Colonic mucosa (tissue), 4 donors: Measurements from ENCODE around the gene PBLD. TPM values are rescaled to one million over a fixed set of nuclear protein-coding genes. Genes with fewer than 3 reads are reported as not detected.

Experiments used
- DNase-seq: peaks from one replicate; pipeline ENCODE4 v3.0.0-alpha.2; 2020
- H3K27ac ChIP-seq: fragments of 200-600 bp; one replicate; pipeline ENCODE4 v1.8.0; 2021
- H3K27me3 ChIP-seq: fragments of 200-600 bp; one replicate; pipeline ENCODE4 v1.8.0; 2021
- H3K36me3 ChIP-seq: fragments of 200-600 bp; one replicate; pipeline ENCODE4 v1.8.0; 2021
- H3K4me1 ChIP-seq: fragments of 200-600 bp; one replicate; pipeline ENCODE4 v1.8.0; 2021; ENCODE audit warnings: mild to moderate bottlenecking
- H3K4me3 ChIP-seq: fragments of 200-600 bp; one replicate; pipeline ENCODE4 v1.8.0; 2021
- H3K9ac ChIP-seq, 2 donors: one replicate each; pipeline ENCODE4 v1.7.0; 2013; ENCODE audit warnings: control low read depth in 2 of 2, low read depth in 2 of 2, low read length in 2 of 2
- H3K9me3 ChIP-seq: fragments of 200-600 bp; one replicate; pipeline ENCODE4 v1.8.0; 2021
- intact Hi-C: fragments of 100-400 bp; cut with DNase I; formaldehyde crosslinking; loops from one replicate; pipeline ENCODE4 v1.14.1; 2022
- total RNA-seq, 2 donors: library from RNA; stranded (reverse); fragmentation: NEBNext Ultra II Directional in 1 of 2; extraction: Animal tissue kit (Norgen Biotek cat#: 25700) in 1 of 2; gene quantifications; one replicate each; pipeline ENCODE4 v1.2.1, GENCODE V29; 2021
- TF ChIP-seq, protein P1 (sequence below): fragments of 200-600 bp; IDR thresholded peaks from one replicate; pipeline ENCODE4 v1.8.0; 2022; ENCODE audit warnings: antibody characterized with exemption, mild to moderate bottlenecking
- donor health status: healthy.
- donor health status: DM: no; HTN: no; CAD: no.
- donor health status: DM: no; HTN: no; CAD: no.

The PBLD gene
- total RNA-seq, 2 donors from 2014 or later = 20.9 to 78.2 TPM

DNA sequence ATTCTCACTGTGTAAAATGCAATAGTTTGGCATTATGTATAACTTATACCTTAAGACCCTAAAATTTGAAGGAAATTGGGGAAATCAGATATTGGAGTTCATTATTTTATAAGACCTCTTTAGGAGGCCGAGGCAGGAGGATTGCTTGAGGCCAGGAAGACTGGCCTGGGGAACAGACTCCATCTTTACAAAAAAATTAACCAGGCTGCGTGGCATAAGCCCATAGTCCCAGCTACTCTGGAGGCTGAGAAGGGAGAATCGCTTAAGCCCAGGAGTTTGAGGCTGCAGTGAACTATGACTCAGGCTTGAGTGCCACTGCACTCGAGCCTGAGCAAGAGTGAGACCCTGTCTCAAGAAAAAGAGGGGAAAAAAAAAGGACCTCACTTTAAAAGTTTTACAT is 14.0 kb upstream of the PBLD start:
- Histone ChIP-seq H3K4me1 (no peaks in the 10 kb centered on the region), H3K9ac (no peak overlapping the region), H3K27ac (no peak overlapping the region), H3K9me3 (no peaks in the 10 kb centered on the region), H3K27me3 (no peaks in the 10 kb centered on the region), H3K4me3 (no peak overlapping the region), H3K36me3 (peaks cover 13% of the 10 kb centered on the region)
- DNase-seq = no peak
- TF ChIP-seq, protein P1, sequence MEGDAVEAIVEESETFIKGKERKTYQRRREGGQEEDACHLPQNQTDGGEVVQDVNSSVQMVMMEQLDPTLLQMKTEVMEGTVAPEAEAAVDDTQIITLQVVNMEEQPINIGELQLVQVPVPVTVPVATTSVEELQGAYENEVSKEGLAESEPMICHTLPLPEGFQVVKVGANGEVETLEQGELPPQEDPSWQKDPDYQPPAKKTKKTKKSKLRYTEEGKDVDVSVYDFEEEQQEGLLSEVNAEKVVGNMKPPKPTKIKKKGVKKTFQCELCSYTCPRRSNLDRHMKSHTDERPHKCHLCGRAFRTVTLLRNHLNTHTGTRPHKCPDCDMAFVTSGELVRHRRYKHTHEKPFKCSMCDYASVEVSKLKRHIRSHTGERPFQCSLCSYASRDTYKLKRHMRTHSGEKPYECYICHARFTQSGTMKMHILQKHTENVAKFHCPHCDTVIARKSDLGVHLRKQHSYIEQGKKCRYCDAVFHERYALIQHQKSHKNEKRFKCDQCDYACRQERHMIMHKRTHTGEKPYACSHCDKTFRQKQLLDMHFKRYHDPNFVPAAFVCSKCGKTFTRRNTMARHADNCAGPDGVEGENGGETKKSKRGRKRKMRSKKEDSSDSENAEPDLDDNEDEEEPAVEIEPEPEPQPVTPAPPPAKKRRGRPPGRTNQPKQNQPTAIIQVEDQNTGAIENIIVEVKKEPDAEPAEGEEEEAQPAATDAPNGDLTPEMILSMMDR = no peak
- intact Hi-C loops = no loop called here

DNA sequence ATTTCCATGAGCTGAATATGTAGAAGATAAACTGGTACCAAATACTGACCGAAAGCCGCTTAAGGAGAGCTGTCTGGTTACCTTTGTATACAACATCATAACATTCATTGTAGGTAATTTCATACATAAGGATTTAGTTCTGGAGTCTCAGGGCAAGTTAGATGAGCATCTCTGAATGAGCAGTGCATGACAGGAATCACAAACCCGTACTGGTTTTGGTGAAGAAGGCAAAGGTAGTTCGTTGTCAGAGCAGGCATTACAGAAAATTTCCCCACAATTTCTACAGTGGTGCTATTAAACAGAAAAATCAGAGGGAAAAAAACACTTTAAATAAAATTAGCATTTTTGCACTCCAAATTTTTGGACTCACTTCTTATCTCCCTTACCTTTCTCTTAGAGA is 12.9 kb upstream of the PBLD start:
- no peaks in the 10 kb centered on the region for H3K4me1 ChIP-seq
- no peaks in the 10 kb centered on the region for H3K9me3 ChIP-seq
- H3K27me3 ChIP-seq = no peaks in the 10 kb centered on the region
- no peak for DNase-seq
- H3K27ac ChIP-seq = no peak overlapping the region
- H3K36me3 ChIP-seq = peaks cover 18% of the 10 kb centered on the region
- H3K4me3 ChIP-seq = no peak overlapping the region
- TF ChIP-seq, protein P1 = no peak
- no peak overlapping the region for H3K9ac ChIP-seq
- intact Hi-C loops = no loop called here

DNA sequence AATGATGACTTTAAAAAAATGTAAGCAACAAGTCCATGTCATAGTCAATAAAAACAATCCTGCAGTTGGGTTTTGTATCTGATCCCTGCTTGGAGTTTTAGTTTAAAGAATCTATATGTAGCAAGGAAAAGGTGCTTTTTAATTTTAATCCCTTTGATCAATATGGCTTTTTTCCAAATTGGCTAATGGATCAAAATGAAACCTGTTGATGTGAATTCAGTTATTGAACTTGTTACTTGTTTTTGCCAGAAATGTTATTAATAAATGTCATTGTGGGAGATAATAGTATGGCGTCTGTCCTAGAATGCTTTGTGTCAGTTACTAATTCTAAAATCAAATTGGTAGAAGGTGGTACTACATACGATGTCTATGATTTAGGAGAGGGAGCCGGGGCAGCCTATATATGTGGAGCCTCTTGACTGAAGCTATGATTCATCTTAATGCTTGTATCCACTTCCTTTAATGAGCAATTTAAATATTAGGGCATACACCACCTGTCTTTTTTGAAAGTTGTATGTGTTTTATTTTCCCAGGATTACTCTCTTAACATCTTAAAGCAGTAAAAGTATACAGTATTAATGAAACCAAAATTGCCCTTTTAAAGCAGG is 10.3 kb upstream of the PBLD start:
- intact Hi-C loops = no loop called here
- no peak for DNase-seq
- no peak overlapping the region for H3K9ac ChIP-seq
- no peak overlapping the region for H3K4me3 ChIP-seq
- H3K27ac ChIP-seq = no peak overlapping the region
- no peaks in the 10 kb centered on the region for H3K27me3 ChIP-seq
- H3K9me3 ChIP-seq = no peaks in the 10 kb centered on the region
- H3K4me1 ChIP-seq = no peaks in the 10 kb centered on the region
- TF ChIP-seq, protein P1 = no peak
- peaks cover 29% of the 10 kb centered on the region for H3K36me3 ChIP-seq

- no peaks in the 10 kb centered on the region for H3K9me3 ChIP-seq
- H3K4me1 ChIP-seq = peaks cover 16% of the 10 kb centered on the region
- no peak overlapping the region for H3K27ac ChIP-seq
- intact Hi-C loops = no loop called here
- no peak for DNase-seq
- H3K36me3 ChIP-seq = peaks cover 27% of the 10 kb centered on the region
- H3K27me3 ChIP-seq = no peaks in the 10 kb centered on the region
- no peak overlapping the region for H3K4me3 ChIP-seq
- TF ChIP-seq, protein P1 = no peak
- no peak overlapping the region for H3K9ac ChIP-seq
Measured at GRCh38 chr10:68340358-68341080, 7.8 kb upstream of the PBLD start.

GRCh38 chr10:68336754-68337351 is 4.1 kb upstream of the PBLD start:
- TF ChIP-seq, protein P1 = no peak
- intact Hi-C loops = no loop called here
- no peak for DNase-seq
- Histone ChIP-seq H3K36me3 (peaks cover 16% of the 10 kb centered on the region), H3K27me3 (no peaks in the 10 kb centered on the region), H3K9ac (no peak overlapping the region), H3K9me3 (no peaks in the 10 kb centered on the region), H3K4me3 (no peak overlapping the region), H3K4me1 (peaks cover 16% of the 10 kb centered on the region), H3K27ac (no peak overlapping the region)
